Measurements from ENCODE around the gene CNTNAP2.
"Not testable (repeated sequence)": the region's sequence is repeated elsewhere in the genome, so short reads cannot be mapped to it uniquely, and the experiment has no call there.

DNA sequence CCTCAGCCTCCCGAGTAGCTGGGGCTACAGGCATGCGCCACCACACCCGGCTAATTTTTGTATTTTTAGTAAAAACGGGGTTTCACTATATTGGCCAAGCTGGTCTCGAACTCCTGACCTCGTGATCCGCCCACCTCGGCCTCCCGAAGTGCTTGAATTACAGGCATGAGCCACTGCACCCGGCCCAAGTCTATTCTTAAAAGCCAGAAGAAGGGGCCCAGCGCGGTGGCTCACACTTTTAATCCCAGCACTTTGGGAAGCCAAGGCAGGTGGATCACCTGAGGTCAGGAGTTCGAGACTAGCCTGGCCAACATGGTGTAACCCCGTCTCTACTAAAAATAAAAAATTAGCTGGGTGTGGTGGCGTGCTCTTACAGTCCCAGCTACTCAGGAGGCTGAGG is 2348.8 kb downstream of the CNTNAP2 start:
- TF ChIP-seq, protein P1, sequence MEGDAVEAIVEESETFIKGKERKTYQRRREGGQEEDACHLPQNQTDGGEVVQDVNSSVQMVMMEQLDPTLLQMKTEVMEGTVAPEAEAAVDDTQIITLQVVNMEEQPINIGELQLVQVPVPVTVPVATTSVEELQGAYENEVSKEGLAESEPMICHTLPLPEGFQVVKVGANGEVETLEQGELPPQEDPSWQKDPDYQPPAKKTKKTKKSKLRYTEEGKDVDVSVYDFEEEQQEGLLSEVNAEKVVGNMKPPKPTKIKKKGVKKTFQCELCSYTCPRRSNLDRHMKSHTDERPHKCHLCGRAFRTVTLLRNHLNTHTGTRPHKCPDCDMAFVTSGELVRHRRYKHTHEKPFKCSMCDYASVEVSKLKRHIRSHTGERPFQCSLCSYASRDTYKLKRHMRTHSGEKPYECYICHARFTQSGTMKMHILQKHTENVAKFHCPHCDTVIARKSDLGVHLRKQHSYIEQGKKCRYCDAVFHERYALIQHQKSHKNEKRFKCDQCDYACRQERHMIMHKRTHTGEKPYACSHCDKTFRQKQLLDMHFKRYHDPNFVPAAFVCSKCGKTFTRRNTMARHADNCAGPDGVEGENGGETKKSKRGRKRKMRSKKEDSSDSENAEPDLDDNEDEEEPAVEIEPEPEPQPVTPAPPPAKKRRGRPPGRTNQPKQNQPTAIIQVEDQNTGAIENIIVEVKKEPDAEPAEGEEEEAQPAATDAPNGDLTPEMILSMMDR (IDR thresholded peaks at IDR 0.05 in 4 of 5, conservative IDR thresholded peaks at IDR 0.05 in 1 of 5) = not testable (repeated sequence)
- TF ChIP-seq POLR2A (IDR thresholded peaks at IDR 0.05) = not testable (repeated sequence)

Data from gastrocnemius medialis (tissue), 4 donors.